CD4-positive, alpha-beta T cell (primary cell): ENCODE data around the gene PHF21B. TPM values are rescaled to one million over a fixed set of nuclear protein-coding genes. Genes with fewer than 3 reads are reported as not detected.

Experiments used
- ATAC-seq: fragments of 200-7000 bp; cut with Tn5 transposase; one replicate; pipeline ENCODE4 v1.10.0; 2022; ENCODE audit warnings: mild to moderate bottlenecking; ENCODE audit not compliant: poor library complexity
- CTCF ChIA-PET: fragments of 350-600 bp; sonication (Branson Sonifier 250); formaldehyde crosslinking; loops from one replicate; lab custom pipeline; 2021; ENCODE audit warnings: antibody characterized with exemption, inconsistent platforms; lab: Charles Lee
- POLR2A ChIA-PET: fragments of 350-600 bp; sonication (Branson Sonifier 250); formaldehyde crosslinking; loops from one replicate; lab custom pipeline; 2021; ENCODE audit warnings: antibody characterized with exemption, inconsistent platforms; lab: Charles Lee
- DNase-seq, 14 experiments: peaks; one replicate each; pipeline ENCODE4 v3.0.0-alpha.2; 2013 to 2020; ENCODE audit warnings: mixed read lengths in 2 of 14
- H3K27ac ChIP-seq, 2 donors: one replicate each; pipeline versions ENCODE4 v1.5.1 to v1.7.0; 2013; ENCODE audit warnings: low read length in 2 of 2, low read depth in 1 of 2, mild to moderate bottlenecking in 1 of 2
- H3K27me3 ChIP-seq, 2 experiments: 1 replicate in 1 of 2; 2 replicates in 1 of 2; pipeline versions ENCODE4 v1.6.1 to v1.7.0; 2013; ENCODE audit warnings: low read length in 2 of 2, control low read depth in 1 of 2, mild to moderate bottlenecking in 1 of 2, moderate library complexity in 1 of 2; ENCODE audit not compliant: insufficient read depth in 2 of 2, control insufficient read depth in 1 of 2
- H3K36me3 ChIP-seq: one replicate; pipeline ENCODE4 v1.6.1; 2013; ENCODE audit warnings: low read length, control low read depth; ENCODE audit not compliant: insufficient read depth
- H3K4me1 ChIP-seq: one replicate; pipeline ENCODE4 v1.6.1; 2013; ENCODE audit warnings: low read length, control low read depth; ENCODE audit not compliant: insufficient read depth
- H3K4me3 ChIP-seq: one replicate; pipeline ENCODE4 v1.5.1; 2013; ENCODE audit warnings: mild to moderate bottlenecking, low read length, moderate library complexity
- H3K9me3 ChIP-seq, 2 experiments: 1 replicate in 1 of 2; 2 replicates in 1 of 2; pipeline versions ENCODE4 v1.6.1 to v1.7.0; 2013; ENCODE audit warnings: low read length in 2 of 2, mild to moderate bottlenecking in 2 of 2, control low read depth in 1 of 2, moderate library complexity in 1 of 2; ENCODE audit not compliant: control insufficient read depth in 1 of 2, insufficient read depth in 1 of 2
- H3K27ac Mint-ChIP-seq: one replicate; pipeline ENCODE4 v1.8.0; 2020; ENCODE audit warnings: mixed read lengths
- H3K27me3 Mint-ChIP-seq: one replicate; pipeline ENCODE4 v1.8.0; 2021; ENCODE audit warnings: mixed read lengths
- H3K36me3 Mint-ChIP-seq: one replicate; pipeline ENCODE4 v1.8.0; 2021; ENCODE audit warnings: low read depth, mixed read lengths
- H3K4me1 Mint-ChIP-seq: one replicate; pipeline ENCODE4 v1.8.0; 2021; ENCODE audit warnings: low read depth, mixed read lengths
- H3K4me3 Mint-ChIP-seq: one replicate; pipeline ENCODE4 v1.8.0; 2020; ENCODE audit warnings: mild to moderate bottlenecking, mixed read lengths
- H3K9me3 Mint-ChIP-seq: one replicate; pipeline ENCODE4 v1.8.0; 2020; ENCODE audit warnings: mixed read lengths
- intact Hi-C, 2 experiments: fragments of 100-400 bp; cut with DNase I in 1 of 2; cut with micrococcal nuclease in 1 of 2; formaldehyde crosslinking; loops; one replicate each; pipeline versions ENCODE4 v1.15.1 to v1.9.0; 2023 to 2025; cut with DNase I, micrococcal nuclease
- total RNA-seq, 174 experiments: library from RNA in 2 of 174; stranded (reverse) in 2 of 174; gene quantifications; one replicate each; pipeline ENCODE4 v1.2.3 and lab custom pipeline; 2021 to 2026
- TF ChIP-seq, protein P1 (sequence below): fragments of 200-600 bp; IDR thresholded peaks from one replicate; pipeline ENCODE4 v1.8.0; 2022; ENCODE audit warnings: antibody characterized with exemption, mild to moderate bottlenecking

PHF21B gene
- total RNA-seq, 2 experiments from 2014 or later: not detected

GRCh38 chr22:44947846-44948245, 62.0 kb downstream of the PHF21B start:
- Mint-ChIP-seq H3K4me3 (no peak overlapping the region), H3K27ac (no peak overlapping the region), H3K4me1 (no peaks in the 10 kb centered on the region), H3K27me3 (peaks cover 5% of the 10 kb centered on the region), H3K9me3 (no peaks in the 10 kb centered on the region), H3K36me3 (no peaks in the 10 kb centered on the region)
- intact Hi-C loops: no loop called here
- DNase-seq (no peak), ATAC-seq (no peak)
- H3K4me1 ChIP-seq: no peaks in the 10 kb centered on the region
- CTCF ChIA-PET: no interaction called here
- POLR2A ChIA-PET: no interaction called here
- H3K36me3 ChIP-seq: no peaks in the 10 kb centered on the region
- no peaks in the 10 kb centered on the region for H3K27me3 ChIP-seq
- no peak overlapping the region for H3K4me3 ChIP-seq
- H3K27ac ChIP-seq: no peak overlapping the region
- H3K9me3 ChIP-seq: peaks cover 0 to 11% of the 10 kb centered on the region in 2 experiments
- TF ChIP-seq, protein P1, sequence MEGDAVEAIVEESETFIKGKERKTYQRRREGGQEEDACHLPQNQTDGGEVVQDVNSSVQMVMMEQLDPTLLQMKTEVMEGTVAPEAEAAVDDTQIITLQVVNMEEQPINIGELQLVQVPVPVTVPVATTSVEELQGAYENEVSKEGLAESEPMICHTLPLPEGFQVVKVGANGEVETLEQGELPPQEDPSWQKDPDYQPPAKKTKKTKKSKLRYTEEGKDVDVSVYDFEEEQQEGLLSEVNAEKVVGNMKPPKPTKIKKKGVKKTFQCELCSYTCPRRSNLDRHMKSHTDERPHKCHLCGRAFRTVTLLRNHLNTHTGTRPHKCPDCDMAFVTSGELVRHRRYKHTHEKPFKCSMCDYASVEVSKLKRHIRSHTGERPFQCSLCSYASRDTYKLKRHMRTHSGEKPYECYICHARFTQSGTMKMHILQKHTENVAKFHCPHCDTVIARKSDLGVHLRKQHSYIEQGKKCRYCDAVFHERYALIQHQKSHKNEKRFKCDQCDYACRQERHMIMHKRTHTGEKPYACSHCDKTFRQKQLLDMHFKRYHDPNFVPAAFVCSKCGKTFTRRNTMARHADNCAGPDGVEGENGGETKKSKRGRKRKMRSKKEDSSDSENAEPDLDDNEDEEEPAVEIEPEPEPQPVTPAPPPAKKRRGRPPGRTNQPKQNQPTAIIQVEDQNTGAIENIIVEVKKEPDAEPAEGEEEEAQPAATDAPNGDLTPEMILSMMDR: no peak

- H3K27ac Mint-ChIP-seq: no peak overlapping the region
- H3K9me3 ChIP-seq: peaks cover 0 to 11% of the 10 kb centered on the region in 2 experiments
- no peaks in the 10 kb centered on the region for H3K4me1 ChIP-seq
- H3K27me3 ChIP-seq: no peaks in the 10 kb centered on the region
- H3K27me3 Mint-ChIP-seq: peaks cover 5% of the 10 kb centered on the region
- ChIA-PET CTCF (no interaction called here), POLR2A (no interaction called here)
- ATAC-seq (no peak), DNase-seq (no peak)
- H3K4me3 ChIP-seq: no peak overlapping the region
- no peaks in the 10 kb centered on the region for H3K36me3 Mint-ChIP-seq
- intact Hi-C loops: no loop called here
- H3K9me3 Mint-ChIP-seq: no peaks in the 10 kb centered on the region
- TF ChIP-seq, protein P1: no peak
- H3K27ac ChIP-seq: no peak overlapping the region
- H3K36me3 ChIP-seq: no peaks in the 10 kb centered on the region
- H3K4me3 Mint-ChIP-seq: no peak overlapping the region
- H3K4me1 Mint-ChIP-seq: no peaks in the 10 kb centered on the region
Measured at GRCh38 chr22:44947049-44947448, 62.8 kb downstream of the PHF21B start.

- intact Hi-C loops: no loop called here
- H3K4me1 ChIP-seq: no peaks in the 10 kb centered on the region
- Mint-ChIP-seq H3K4me3 (no peak overlapping the region), H3K27me3 (peaks cover 5% of the 10 kb centered on the region), H3K4me1 (no peaks in the 10 kb centered on the region), H3K36me3 (no peaks in the 10 kb centered on the region), H3K9me3 (no peaks in the 10 kb centered on the region), H3K27ac (no peak overlapping the region)
- no peak for ATAC-seq
- TF ChIP-seq, protein P1: no peak
- H3K4me3 ChIP-seq: no peak overlapping the region
- H3K36me3 ChIP-seq: no peaks in the 10 kb centered on the region
- no peak for DNase-seq
- CTCF ChIA-PET: no interaction called here
- no peaks in the 10 kb centered on the region for H3K27me3 ChIP-seq
- POLR2A ChIA-PET: interaction anchor here (0.6 kb wide), 1 partner anchor 900 kb away, joined by 4 read pairs; no protein-coding TSS in a partner anchor
- no peak overlapping the region for H3K27ac ChIP-seq
- peaks cover 0 to 6% of the 10 kb centered on the region in 2 experiments for H3K9me3 ChIP-seq
Measured at GRCh38 chr22:44944883-44945601, 64.8 kb downstream of the PHF21B start.
